GM18873 (cell line): ENCODE data around the gene ZBTB39.
"Not testable (repeated sequence)": the region's sequence is repeated elsewhere in the genome, so short reads cannot be mapped to it uniquely, and the experiment has no call there.

ENCODE experiments used
- ATAC-seq: cut with Tn5 transposase; IDR thresholded peaks from one replicate; pipeline ENCODE4 v1.9.1; 2021; ENCODE audit warnings: mild to moderate bottlenecking, moderate library complexity, moderate number of reproducible peaks; ENCODE audit not compliant: unreplicated experiment, low FRiP score

ZBTB39 gene

GRCh38 chr12:57003395-57003794 is 3.0 kb downstream of the ZBTB39 start:
- ATAC-seq = no peak

GRCh38 chr12:57001448-57001906 is 4.9 kb downstream of the ZBTB39 start:
- no peak for ATAC-seq

- ATAC-seq = no peak
These were observed 6.0 kb downstream of the ZBTB39 start for GRCh38 chr12:57000393-57000792.

- no peak for ATAC-seq
These were observed 6.9 kb downstream of the ZBTB39 start for GRCh38 chr12:56999456-56999855.

GRCh38 chr12:56998981-56999380 is 7.4 kb downstream of the ZBTB39 start:
- peak; percentile 67 for ATAC-seq

- ATAC-seq = no peak
These were observed 8.0 kb downstream of the ZBTB39 start for GRCh38 chr12:56998316-56998715.

GRCh38 chr12:56996793-56997545 is 9.4 kb downstream of the ZBTB39 start:
- no peak for ATAC-seq

GRCh38 chr12:56995930-56996496 is 10.3 kb downstream of the ZBTB39 start:
- ATAC-seq = no peak

GRCh38 chr12:56995201-56995929 is 11.0 kb downstream of the ZBTB39 start:
- no peak for ATAC-seq

- no peak for ATAC-seq
These were observed 12.1 kb downstream of the ZBTB39 start for GRCh38 chr12:56994231-56994746.

GRCh38 chr12:56993346-56993745 is 13.0 kb downstream of the ZBTB39 start:
- ATAC-seq = no peak

- no peak for ATAC-seq
These were observed 14.8 kb downstream of the ZBTB39 start for GRCh38 chr12:56991319-56992246.

- ATAC-seq = no peak
These were observed 15.6 kb downstream of the ZBTB39 start for GRCh38 chr12:56990648-56991318.

- ATAC-seq = no peak
These were observed 16.3 kb downstream of the ZBTB39 start for GRCh38 chr12:56989861-56990610.

GRCh38 chr12:56988207-56988739 is 18.1 kb downstream of the ZBTB39 start:
- no peak for ATAC-seq

- ATAC-seq = no peak
These were observed 18.7 kb downstream of the ZBTB39 start for GRCh38 chr12:56987551-56988053.

GRCh38 chr12:56987011-56987410 is 19.3 kb downstream of the ZBTB39 start:
- no peak for ATAC-seq

- not testable (repeated sequence) for ATAC-seq
These were observed 20.6 kb downstream of the ZBTB39 start for GRCh38 chr12:56985714-56986113.
